ENCODE data around the gene ELAVL1. TPM values are rescaled to one million over a fixed set of nuclear protein-coding genes. Genes with fewer than 3 reads are reported as not detected.

The ELAVL1 gene
- total RNA-seq, 2 experiments from 2014 or later, result 65.4 to 168 TPM

DNA sequence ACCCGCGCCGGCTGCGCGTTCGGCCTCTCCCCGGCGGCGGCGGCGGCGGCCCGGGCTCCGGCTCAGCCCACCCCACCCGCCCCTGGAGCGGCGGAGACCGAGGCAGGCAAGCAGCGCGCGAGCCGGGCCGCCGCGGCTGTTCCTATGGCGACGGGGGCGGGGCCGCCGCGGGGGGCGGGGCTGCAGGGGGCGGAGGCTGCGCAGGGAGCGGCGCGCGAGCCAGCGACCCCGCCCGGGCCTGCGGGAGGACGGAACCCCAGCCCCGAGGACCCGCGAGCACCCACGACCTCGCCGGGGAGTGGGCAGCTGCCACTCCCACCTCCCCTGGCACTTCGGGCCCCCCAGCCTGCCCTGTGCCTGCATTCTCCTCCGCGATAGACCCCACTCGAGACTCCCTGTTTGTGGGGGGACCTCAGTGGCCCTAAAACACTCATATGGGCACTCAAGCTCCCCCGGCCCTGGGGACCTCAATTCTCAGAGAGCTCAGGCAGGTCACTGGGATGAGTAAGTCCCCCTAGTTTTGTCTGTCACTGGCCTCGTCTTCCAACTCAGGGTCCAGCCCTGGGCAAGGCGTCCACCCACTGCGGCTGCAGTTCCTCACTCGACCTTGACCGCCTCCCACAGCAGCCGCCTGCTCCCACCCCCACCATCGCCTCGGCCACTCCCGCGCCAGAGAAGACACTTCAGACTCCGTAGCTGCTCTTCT lies 79.3 kb downstream of the ELAVL1 start, which contains the start of gene CTXN1:
Gene CTXN1, minus strand, starts transcription at position 115 of the 706 bp plus-strand sequence. CDS start 597 bp downstream, outside the sequence.
- ChIA-PET POLR2A (no interaction called here), CTCF (ENCODE audit: unreplicated experiment) (interaction anchor here (0.5 kb wide), 1 partner anchor 59 kb away, joined by 3 read pairs; no protein-coding TSS in a partner anchor)
- peaks cover 24% of the 10 kb centered on the region for H3K36me3 ChIP-seq (ENCODE audit: insufficient read depth, low read length)
- H3K4me1 ChIP-seq (ENCODE audit: insufficient read depth, low read length, poor library complexity, severe bottlenecking), result peaks cover 11% of the 10 kb centered on the region
- H4K20me1 ChIP-seq (ENCODE audit: insufficient read depth, low read length), result peaks cover 5% of the 10 kb centered on the region; the same call in 1 of the 2 replicates
- H3K4me2 ChIP-seq (ENCODE audit: low read length), result peak within 1 kb of the TSS; percentile 73
- 0 out of 2 replicates have a peak within 1 kb of the TSS, but pooled peaks have one; percentile 42 for H2AFZ ChIP-seq (ENCODE audit: low read length)
- no peaks in the 10 kb centered on the region for H3K79me2 ChIP-seq (ENCODE audit: insufficient read depth, low read depth, low read length)
- no peaks in the 10 kb centered on the region for H3K9me2 ChIP-seq (ENCODE audit: insufficient read depth, low read length)
- DNase-seq (ENCODE audit: low spot score), result peak; percentile 73
- peak within 1 kb of the TSS; percentile 66 for H3K4me3 ChIP-seq (ENCODE audit: low read depth, low read length, poor library complexity, severe bottlenecking)
- no peak within 1 kb of the TSS for H3K27ac ChIP-seq (ENCODE audit: low read depth, low read length, poor library complexity, severe bottlenecking)
- no peaks in the 10 kb centered on the region for H3K9me3 ChIP-seq (ENCODE audit: low read length)
- intact Hi-C loops (cut with micrococcal nuclease; ENCODE audit: unreplicated experiment), result no loop called here
- no TSS peak for BruUV-seq (replicated peaks)
- TF ChIP-seq, protein P1, sequence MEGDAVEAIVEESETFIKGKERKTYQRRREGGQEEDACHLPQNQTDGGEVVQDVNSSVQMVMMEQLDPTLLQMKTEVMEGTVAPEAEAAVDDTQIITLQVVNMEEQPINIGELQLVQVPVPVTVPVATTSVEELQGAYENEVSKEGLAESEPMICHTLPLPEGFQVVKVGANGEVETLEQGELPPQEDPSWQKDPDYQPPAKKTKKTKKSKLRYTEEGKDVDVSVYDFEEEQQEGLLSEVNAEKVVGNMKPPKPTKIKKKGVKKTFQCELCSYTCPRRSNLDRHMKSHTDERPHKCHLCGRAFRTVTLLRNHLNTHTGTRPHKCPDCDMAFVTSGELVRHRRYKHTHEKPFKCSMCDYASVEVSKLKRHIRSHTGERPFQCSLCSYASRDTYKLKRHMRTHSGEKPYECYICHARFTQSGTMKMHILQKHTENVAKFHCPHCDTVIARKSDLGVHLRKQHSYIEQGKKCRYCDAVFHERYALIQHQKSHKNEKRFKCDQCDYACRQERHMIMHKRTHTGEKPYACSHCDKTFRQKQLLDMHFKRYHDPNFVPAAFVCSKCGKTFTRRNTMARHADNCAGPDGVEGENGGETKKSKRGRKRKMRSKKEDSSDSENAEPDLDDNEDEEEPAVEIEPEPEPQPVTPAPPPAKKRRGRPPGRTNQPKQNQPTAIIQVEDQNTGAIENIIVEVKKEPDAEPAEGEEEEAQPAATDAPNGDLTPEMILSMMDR (conservative IDR thresholded peaks at IDR 0.05; ENCODE audit: low read length), result no peak

DNA sequence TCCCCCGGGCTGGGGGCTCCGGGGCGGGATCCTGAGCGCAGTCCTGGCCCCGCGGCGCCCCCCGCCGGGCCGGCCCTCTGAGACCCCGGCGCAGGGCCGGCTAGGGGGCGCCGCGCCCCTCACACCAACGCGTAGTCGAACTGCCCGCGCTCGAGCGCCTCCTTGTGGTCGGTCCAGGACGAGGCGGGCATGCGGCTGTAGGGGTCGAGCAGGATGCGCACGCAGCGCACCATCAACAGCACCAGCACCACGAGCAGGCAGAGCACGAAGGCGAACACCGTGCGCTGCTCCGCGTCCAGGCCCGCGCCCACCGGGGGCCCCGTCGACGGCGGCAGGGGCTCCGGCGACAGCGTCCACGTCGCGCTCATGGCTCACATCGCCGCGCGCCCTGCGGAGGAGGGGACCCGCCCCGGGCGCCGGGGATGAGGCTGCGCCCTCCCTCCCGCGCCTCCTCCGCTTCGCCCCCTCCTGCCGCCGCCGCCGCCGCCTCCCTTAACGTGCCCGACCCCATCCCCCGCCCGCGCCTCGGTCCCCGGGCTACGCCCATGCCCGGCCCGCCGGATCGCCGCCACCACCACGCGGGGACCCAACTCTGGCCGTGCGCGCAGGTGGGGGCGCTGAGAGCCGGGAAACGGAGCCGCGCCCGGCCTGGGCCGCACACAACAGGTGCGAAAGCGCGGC lies 80.1 kb downstream of the ELAVL1 start:
- peak; percentile 89 for DNase-seq (ENCODE audit: low spot score)
- CTCF ChIA-PET (ENCODE audit: unreplicated experiment), result no interaction called here

More for the DNA sequence above, 80.1 kb downstream of the ELAVL1 start:
- Histone ChIP-seq H3K79me2 (ENCODE audit: insufficient read depth, low read depth, low read length) (no peaks in the 10 kb centered on the region), H3K4me2 (ENCODE audit: low read length) (peak overlapping the region; percentile 64), H4K20me1 (ENCODE audit: insufficient read depth, low read length) (peaks cover 6% of the 10 kb centered on the region; the same call in 1 of the 2 replicates), H2AFZ (ENCODE audit: low read length) (0 out of 2 replicates have a peak overlapping the region, but pooled peaks have one; percentile 42), H3K9me2 (ENCODE audit: insufficient read depth, low read length) (no peaks in the 10 kb centered on the region), H3K36me3 (ENCODE audit: insufficient read depth, low read length) (peaks cover 15% of the 10 kb centered on the region), H3K4me3 (ENCODE audit: low read depth, low read length, poor library complexity, severe bottlenecking) (peak overlapping the region; percentile 66), H3K4me1 (ENCODE audit: insufficient read depth, low read length, poor library complexity, severe bottlenecking) (peaks cover 14% of the 10 kb centered on the region), H3K27ac (ENCODE audit: low read depth, low read length, poor library complexity, severe bottlenecking) (no peak overlapping the region), H3K9me3 (ENCODE audit: low read length) (no peaks in the 10 kb centered on the region)
- POLR2A ChIA-PET, result no interaction called here
- TF ChIP-seq EZH2phosphoT487 (IDR thresholded peaks at IDR 0.05; ENCODE audit: borderline replicate concordance, low read depth, low read length), result no peak
- TF ChIP-seq, protein P1 (conservative IDR thresholded peaks at IDR 0.05; ENCODE audit: low read length), result peak; percentile 89
- intact Hi-C loops (cut with micrococcal nuclease; ENCODE audit: unreplicated experiment), result loop anchor here (1.0 kb wide), 1 partner anchor 72 kb away; no protein-coding TSS in a partner anchor
- no TSS peak for BruUV-seq (replicated peaks)
